ELR (cell line): Measurements from ENCODE around the gene RELCH.
A peak's percentile ranks its signal among the peaks of the same experiment; 100 is the strongest.

ENCODE experiments used
- DNase-seq: peaks from one replicate; pipeline ENCODE4 v3.0.0-alpha.2; 2015; ENCODE audit warnings: low read depth

Gene RELCH

GRCh38 chr18:62339106-62339988 is 152.3 kb downstream of the RELCH start:
- DNase-seq, result peak; percentile 88

- no peak for DNase-seq
These were observed 153.9 kb downstream of the RELCH start for GRCh38 chr18:62340996-62341395.

GRCh38 chr18:62341473-62341872 is 154.4 kb downstream of the RELCH start:
- no peak for DNase-seq

DNA sequence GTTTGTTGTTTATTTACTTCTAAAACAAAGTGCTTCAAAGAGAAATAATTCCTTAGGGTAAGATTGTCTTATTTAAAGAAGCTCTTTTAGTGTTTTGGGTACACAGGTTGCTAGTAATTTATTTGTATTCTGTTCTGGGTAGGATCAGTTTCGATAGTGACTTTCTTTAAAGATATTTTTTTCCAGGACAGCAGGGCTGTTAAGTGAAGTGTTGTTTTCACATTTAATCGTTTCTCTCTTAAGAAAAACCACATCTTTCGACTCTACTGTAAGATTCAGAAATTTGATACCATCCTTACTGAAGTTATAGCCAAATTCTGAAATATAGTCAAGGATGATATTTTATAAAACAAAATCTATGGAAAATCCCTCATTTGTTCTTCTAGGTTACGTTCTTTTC is 155.8 kb downstream of the RELCH start:
- DNase-seq, result no peak

- no peak for DNase-seq
These were observed 156.3 kb downstream of the RELCH start for GRCh38 chr18:62343316-62343715.

- DNase-seq, result no peak
These were observed 158.9 kb downstream of the RELCH start for GRCh38 chr18:62345909-62346308.

GRCh38 chr18:62346333-62347088 is 159.5 kb downstream of the RELCH start:
- DNase-seq, result no peak

DNA sequence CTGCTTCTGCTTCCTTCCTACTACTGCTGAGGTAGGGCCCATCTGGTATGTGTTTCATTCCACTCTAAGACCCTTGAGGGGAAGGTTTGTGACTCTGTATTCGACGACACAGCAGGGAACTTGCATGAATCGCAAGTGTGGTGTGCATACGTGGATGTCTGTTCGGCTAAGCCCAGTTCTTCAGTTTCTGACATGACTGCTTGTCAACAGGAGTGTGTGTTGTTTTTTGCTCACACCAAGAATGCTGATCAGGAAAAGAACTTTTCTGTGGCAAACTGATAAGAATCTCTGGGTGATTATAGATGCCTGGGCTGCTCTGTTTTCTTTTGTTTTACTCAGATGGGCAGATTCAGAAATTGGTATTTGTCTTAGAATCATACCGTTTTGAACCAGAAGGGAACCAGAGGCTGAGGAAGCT is 160.0 kb downstream of the RELCH start:
- no peak for DNase-seq

DNA sequence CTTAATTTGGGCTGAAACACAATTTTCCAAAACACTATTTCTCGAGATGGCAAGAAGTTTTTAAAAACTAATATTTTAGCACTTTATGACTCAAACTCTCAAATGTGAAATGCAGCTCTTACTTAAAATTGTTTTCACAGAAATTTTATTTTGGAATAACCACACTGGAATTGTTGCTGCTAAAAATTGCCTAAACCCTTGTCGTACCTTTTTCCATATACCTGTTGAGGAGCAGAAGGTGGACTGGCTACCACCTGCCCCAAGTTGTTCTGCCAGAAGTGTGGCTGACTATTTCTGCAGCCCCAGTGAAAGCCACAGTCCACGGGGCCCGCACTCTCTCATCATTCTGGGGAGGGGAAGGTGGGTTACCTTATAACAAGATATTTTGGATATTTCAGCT is 161.4 kb downstream of the RELCH start:
- no peak for DNase-seq

GRCh38 chr18:62353170-62353569 is 166.1 kb downstream of the RELCH start:
- no peak for DNase-seq

DNA sequence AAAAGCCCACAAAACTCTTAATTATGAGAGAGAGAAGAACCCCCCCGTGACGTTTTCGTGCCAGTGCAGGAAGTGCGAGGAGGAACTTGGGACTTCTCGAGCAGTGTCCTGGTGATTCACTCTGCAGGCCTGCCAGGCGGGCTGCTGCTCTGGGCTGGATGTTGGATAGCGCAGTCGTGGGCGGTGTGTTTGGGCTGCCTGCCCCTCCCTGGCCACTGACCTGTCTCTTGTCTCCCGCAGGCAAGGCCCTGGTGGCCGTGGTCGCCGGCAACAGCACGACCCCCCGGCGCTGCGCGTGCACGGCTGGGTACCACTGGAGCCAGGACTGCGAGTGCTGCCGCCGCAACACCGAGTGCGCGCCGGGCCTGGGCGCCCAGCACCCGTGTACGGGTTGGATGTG is 167.1 kb downstream of the RELCH start:
- DNase-seq, result no peak

DNA sequence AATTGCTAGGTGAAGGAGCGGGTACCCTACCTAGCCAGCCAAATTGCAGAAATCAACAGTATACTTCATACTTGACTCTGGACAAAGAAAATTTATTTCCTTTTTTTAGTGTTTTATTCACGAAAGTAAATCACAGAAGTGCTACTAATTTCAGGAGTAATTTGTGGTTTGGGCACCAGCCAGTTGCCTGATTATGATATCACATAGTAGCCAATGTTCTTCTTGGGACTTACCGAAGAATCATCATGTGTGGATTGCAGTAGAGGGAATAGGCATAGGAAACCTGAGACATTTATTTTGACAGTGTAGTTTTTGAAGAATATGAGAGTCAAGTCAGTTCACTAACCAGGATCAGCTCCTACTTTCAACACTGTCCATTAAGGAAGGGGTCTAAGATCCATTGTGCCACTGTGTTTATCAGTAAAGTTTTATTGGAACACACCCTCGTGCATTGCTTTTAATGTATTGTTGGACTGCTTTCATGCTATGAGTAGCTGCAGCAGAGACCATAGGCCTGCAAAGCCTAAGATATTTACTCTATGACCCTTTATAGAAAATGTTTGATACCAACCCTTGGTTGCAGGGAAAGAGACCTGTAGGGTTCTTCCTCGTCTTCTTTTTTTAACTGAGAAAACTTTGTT is 170.1 kb downstream of the RELCH start:
- DNase-seq, result no peak
